ENCODE results near the gene ZNF541.
A peak's percentile ranks its signal among the peaks of the same experiment; 100 is the strongest.

The ZNF541 gene

DNA sequence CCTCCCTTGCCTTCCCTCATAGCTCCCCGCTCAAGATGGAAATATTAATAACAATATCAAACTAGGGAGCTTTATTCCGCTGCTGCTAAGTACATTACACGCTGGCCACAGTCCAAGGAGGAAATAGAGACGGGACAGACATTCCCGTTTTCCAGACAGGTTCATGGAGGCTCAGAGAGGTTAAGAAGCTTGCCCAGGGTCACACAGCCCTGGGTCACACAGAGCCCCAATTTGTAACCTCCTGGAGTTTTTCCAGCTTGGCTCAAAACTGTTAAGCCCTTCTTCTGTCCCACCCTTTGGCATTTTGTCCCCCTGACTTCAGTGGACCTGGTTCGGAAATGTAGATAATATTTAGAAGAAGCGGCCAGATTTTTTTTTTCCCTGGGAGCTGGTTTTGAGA is 38.0 kb upstream of the ZNF541 start:
- peaks cover 0 to 4% of the 10 kb centered on the region in 2 donors for H3K36me3 ChIP-seq (ENCODE audit: control insufficient read depth in 1 of 2, insufficient read depth in 2 of 2, low read length in 2 of 2)
- H3K27ac ChIP-seq (ENCODE audit: low read depth, low read length) = no peak overlapping the region
- peak overlapping the region; percentile 73 to 79 for H3K4me3 ChIP-seq (ENCODE audit: low read depth in 1 of 2, low read length in 2 of 2)
- H3K9ac ChIP-seq (ENCODE audit: low read depth in 1 of 2, low read length in 2 of 2) = peak overlapping the region; percentile 15 to 70
- peaks cover 13 to 22% of the 10 kb centered on the region in 2 donors for H3K4me1 ChIP-seq (ENCODE audit: control insufficient read depth in 1 of 2, insufficient read depth in 2 of 2, low read length in 2 of 2)
- H3K9me3 ChIP-seq (ENCODE audit: control insufficient read depth in 1 of 2, low read length in 2 of 2) = no peaks in the 10 kb centered on the region
- no peaks in the 10 kb centered on the region for H3K27me3 ChIP-seq (ENCODE audit: control insufficient read depth in 1 of 2, insufficient read depth in 2 of 2, low read length in 2 of 2)

DNA sequence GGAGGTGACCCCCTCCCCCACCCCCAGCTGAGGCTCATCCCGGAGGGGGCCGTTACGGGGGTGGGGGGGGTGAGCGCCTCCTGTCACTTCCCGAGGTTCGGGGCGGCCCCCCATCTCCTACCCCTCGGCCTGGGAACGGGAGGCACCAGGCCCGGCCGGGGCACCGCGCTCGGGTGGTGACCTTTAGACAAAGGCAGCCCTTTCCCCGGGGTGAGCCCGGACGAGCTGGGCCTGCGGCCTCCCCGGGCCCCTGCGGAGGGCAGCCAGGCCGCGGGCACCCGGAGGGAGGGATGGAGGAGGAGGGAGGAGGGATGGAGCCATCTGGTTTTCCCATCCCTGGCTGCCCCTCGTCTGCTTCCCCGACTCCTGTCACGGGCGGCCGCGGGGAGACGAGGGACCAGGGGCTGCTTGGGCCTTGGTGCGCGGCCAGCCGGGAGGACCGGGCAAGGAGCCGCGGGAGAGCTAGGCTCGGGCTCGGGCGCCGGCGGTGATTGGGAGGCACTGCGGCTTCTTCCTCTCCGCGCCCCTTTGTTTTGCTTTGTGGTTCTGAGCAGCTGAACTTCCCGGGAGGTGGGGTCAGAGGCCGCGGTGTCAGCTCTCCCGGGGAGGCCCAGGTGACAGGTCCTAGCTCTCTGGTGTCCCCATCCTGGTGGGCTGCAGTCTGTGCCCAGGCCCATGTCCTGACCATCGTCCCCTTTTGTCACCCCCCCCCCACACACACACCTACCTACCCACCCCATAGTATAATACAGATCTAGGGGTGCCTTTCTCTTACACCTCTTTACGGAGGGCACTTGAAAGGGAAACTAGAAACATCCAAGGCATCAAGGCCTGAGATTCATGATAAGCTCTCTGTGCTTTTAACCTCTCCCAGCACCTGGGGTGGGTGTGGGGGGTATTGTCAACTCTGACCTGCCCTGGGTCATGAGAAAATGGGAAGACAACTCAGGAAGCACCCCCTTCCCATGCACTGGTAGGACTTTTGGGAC is 37.3 kb upstream of the ZNF541 start:
- H3K27me3 ChIP-seq (ENCODE audit: control insufficient read depth in 1 of 2, insufficient read depth in 2 of 2, low read length in 2 of 2) = no peaks in the 10 kb centered on the region
- H3K4me1 ChIP-seq (ENCODE audit: control insufficient read depth in 1 of 2, insufficient read depth in 2 of 2, low read length in 2 of 2) = peaks cover 13 to 20% of the 10 kb centered on the region in 2 donors
- peak overlapping the region; percentile 81 for H3K27ac ChIP-seq (ENCODE audit: low read depth, low read length)
- no peaks in the 10 kb centered on the region for H3K9me3 ChIP-seq (ENCODE audit: control insufficient read depth in 1 of 2, low read length in 2 of 2)
- peaks cover 0 to 2% of the 10 kb centered on the region in 2 donors for H3K36me3 ChIP-seq (ENCODE audit: control insufficient read depth in 1 of 2, insufficient read depth in 2 of 2, low read length in 2 of 2)
- peak overlapping the region; percentile 73 to 79 for H3K4me3 ChIP-seq (ENCODE audit: low read depth in 1 of 2, low read length in 2 of 2)
- peak overlapping the region; percentile 70 to 77 for H3K9ac ChIP-seq (ENCODE audit: low read depth in 1 of 2, low read length in 2 of 2)

DNA sequence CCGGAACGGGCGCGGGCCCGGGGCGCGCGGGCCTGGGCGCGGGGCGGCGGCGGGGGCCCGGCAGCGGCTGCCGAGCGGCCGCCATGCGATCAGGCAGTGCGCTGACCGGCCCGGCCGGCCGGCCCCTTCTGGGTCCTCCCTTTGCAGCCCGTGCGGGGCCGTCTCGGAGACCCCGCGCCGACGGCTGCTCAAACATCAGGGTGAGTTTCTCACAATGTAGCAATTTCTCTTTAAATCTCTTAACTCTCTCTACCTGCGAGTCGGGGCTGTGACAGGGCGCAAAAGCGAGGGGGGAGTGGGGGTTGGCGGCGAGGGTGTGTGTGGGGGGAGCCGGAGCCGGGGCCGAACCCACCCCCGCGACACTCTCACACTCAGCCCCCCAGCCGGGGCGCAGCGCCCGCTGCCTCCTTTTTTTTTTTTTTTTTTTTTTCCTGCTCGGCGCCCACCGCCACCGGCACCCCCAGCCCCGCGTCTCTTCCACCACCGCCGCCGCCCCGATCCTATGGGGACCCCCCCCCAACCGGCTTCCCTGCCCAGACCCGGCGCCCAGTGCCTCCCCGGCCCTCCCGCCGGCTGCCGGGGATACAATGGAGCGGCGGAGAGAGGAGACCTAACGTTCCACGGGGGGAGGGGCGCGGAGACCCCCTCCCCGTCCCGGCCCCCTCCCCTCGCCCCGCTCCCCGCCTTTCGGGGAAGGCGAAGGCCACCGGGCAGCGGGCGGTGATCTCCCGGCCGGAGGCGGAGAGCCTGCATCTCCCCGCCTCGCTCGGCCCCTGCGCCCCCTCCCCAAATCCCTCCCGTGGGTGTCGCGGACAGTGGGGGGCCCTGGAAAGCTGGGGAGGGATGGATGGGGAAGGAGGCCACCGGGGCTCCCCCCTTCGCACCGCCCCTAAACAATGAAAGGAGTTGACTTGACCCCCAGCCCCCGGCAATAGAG is 36.3 kb upstream of the ZNF541 start, which contains the start of gene BICRA:
Gene BICRA (plus strand): TSS at position 166 of the 937 bp plus-strand sequence. CDS start 64,441 bp downstream, outside the sequence.
- Histone ChIP-seq H3K4me3 (ENCODE audit: low read depth in 1 of 2, low read length in 2 of 2) (peak within 1 kb of the TSS; percentile 93 to 94), H3K27me3 (ENCODE audit: control insufficient read depth in 1 of 2, insufficient read depth in 2 of 2, low read length in 2 of 2) (no peaks in the 10 kb centered on the region), H3K36me3 (ENCODE audit: control insufficient read depth in 1 of 2, insufficient read depth in 2 of 2, low read length in 2 of 2) (no peaks in the 10 kb centered on the region), H3K27ac (ENCODE audit: low read depth, low read length) (peak within 1 kb of the TSS; percentile 97), H3K9me3 (ENCODE audit: control insufficient read depth in 1 of 2, low read length in 2 of 2) (no peaks in the 10 kb centered on the region), H3K9ac (ENCODE audit: low read depth in 1 of 2, low read length in 2 of 2) (peak within 1 kb of the TSS; percentile 93 to 95), H3K4me1 (ENCODE audit: control insufficient read depth in 1 of 2, insufficient read depth in 2 of 2, low read length in 2 of 2) (peaks cover 13 to 20% of the 10 kb centered on the region in 2 donors)

DNA sequence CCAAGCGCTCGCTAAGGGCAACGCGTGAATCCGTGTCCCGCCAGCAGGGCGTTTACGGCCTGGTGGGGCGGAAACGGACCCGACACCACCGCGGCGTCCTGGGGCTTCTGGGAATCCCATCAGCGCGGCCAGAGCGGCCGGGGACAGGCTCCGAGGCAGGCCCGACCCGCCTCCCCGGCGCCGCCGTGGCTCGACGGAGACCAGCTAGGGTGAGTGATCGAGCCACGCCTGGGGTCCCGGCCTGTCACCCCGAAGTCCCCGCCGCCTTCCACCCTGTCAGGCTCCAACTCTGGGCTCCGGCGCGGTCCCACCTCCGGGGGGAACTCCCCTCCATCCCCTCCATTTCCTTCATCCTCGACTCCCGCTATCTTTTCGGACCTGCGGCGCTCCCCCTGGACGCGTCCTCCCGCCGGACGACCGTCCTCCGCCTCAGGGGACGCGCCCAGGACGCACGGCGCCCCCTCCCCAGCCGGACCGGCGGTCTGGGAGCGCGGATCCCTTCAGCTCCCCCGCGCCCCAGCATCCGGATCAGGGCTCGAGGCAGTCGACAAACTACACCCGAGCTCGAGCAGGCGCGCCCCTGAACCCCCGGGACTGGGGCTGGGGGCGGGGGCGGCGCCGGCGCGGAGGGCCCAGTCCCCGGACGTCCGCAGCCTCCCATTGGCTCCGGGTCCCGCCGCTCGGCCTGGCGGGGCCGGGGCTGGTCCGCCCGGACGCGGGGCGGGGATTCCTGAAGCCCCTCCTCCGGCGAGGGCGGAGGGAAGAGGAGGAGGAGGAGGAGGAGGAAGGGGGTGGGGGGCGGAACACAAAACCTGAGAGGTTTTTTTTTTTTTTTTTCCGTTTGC is 35.3 kb upstream of the ZNF541 start:
- H3K9ac ChIP-seq (ENCODE audit: low read depth in 1 of 2, low read length in 2 of 2) = peak overlapping the region; percentile 93 to 95
- H3K27ac ChIP-seq (ENCODE audit: low read depth, low read length) = peak overlapping the region; percentile 97

DNA sequence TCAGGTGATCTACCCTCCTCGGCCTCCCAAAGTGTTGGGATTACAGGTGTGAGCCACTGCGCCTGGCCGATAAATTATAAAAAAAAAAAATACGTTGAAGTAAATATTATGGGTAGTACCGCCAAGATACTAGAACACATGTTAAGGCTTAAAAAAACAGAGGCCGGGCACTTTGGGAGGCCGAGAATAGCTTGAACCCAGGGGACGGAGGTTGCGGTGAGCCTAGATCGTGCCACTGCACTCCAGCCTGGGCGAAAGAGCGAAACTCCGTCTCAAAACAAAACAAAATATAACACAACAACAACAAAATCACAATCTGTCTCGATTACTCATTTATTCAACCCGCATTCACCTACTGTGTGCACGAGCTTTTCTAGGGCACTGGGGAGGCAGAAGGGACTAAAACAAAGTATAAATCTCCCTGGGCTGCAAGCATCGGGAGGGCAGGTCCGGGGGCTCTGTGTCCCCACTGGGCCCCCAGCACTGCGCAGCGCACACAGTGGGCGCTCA is 34.7 kb upstream of the ZNF541 start:
- Histone ChIP-seq H3K27ac (ENCODE audit: low read depth, low read length) (peak overlapping the region; percentile 97), H3K9me3 (ENCODE audit: control insufficient read depth in 1 of 2, low read length in 2 of 2) (no peaks in the 10 kb centered on the region), H3K4me3 (ENCODE audit: low read depth in 1 of 2, low read length in 2 of 2) (peak overlapping the region; percentile 93 to 94), H3K36me3 (ENCODE audit: control insufficient read depth in 1 of 2, insufficient read depth in 2 of 2, low read length in 2 of 2) (no peaks in the 10 kb centered on the region), H3K27me3 (ENCODE audit: control insufficient read depth in 1 of 2, insufficient read depth in 2 of 2, low read length in 2 of 2) (no peaks in the 10 kb centered on the region), H3K4me1 (ENCODE audit: control insufficient read depth in 1 of 2, insufficient read depth in 2 of 2, low read length in 2 of 2) (peaks cover 13 to 20% of the 10 kb centered on the region in 2 donors), H3K9ac (ENCODE audit: low read depth in 1 of 2, low read length in 2 of 2) (peak overlapping the region; percentile 93 to 95)

More for the DNA sequence above, 35.3 kb upstream of the ZNF541 start:
- Histone ChIP-seq H3K4me3 (ENCODE audit: low read depth in 1 of 2, low read length in 2 of 2) (peak overlapping the region; percentile 93 to 94), H3K27me3 (ENCODE audit: control insufficient read depth in 1 of 2, insufficient read depth in 2 of 2, low read length in 2 of 2) (no peaks in the 10 kb centered on the region), H3K4me1 (ENCODE audit: control insufficient read depth in 1 of 2, insufficient read depth in 2 of 2, low read length in 2 of 2) (peaks cover 13 to 20% of the 10 kb centered on the region in 2 donors), H3K36me3 (ENCODE audit: control insufficient read depth in 1 of 2, insufficient read depth in 2 of 2, low read length in 2 of 2) (no peaks in the 10 kb centered on the region), H3K9me3 (ENCODE audit: control insufficient read depth in 1 of 2, low read length in 2 of 2) (no peaks in the 10 kb centered on the region)

DNA sequence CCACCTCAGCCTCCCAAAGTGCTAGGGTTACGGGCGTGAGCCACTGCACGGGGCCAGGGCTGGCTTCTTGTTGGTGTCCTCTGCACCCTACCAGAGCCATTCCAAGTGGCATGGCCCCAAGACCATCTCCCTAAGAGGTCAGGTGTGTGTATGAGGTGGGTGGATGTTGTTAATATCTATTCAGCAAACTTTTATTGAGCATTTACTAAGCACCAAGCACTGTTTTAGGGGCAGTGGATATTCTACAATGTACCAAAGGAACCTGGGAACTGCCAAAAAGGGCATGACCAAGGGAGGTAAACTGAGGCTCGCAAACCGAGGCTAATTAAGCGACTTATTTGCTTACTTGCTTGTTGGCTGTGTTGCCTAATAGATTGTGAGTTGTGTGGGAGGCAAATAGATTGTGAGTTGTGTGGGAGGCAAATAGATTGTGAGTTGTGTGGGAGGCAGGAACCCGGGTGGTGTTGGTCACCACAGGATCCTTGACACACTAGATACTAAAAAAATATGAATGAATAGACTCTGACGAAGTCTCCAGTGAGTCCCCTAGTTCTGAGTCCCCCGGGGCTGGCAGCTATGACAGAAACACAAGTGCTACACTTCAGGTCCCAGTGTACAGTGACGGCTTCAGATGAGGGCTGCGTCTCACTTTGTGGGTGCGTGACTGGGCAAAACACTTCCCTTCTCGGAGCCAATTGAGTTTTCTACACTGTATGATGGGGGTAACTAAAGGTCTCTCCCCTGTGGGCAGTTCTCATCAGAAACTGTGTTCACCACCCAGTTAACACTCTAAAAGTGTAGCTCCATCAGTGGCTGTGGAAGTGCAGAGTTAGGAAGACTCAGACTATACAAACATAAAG is 31.0 kb upstream of the ZNF541 start:
- no peak overlapping the region for H3K27ac ChIP-seq (ENCODE audit: low read depth, low read length)
- H3K4me3 ChIP-seq (ENCODE audit: low read depth in 1 of 2, low read length in 2 of 2) = no peak overlapping the region
- H3K9me3 ChIP-seq (ENCODE audit: control insufficient read depth in 1 of 2, low read length in 2 of 2) = no peaks in the 10 kb centered on the region
- H3K36me3 ChIP-seq (ENCODE audit: control insufficient read depth in 1 of 2, insufficient read depth in 2 of 2, low read length in 2 of 2) = no peaks in the 10 kb centered on the region
- no peaks in the 10 kb centered on the region for H3K27me3 ChIP-seq (ENCODE audit: control insufficient read depth in 1 of 2, insufficient read depth in 2 of 2, low read length in 2 of 2)
- peaks cover 4 to 7% of the 10 kb centered on the region in 2 donors for H3K4me1 ChIP-seq (ENCODE audit: control insufficient read depth in 1 of 2, insufficient read depth in 2 of 2, low read length in 2 of 2)
- H3K9ac ChIP-seq (ENCODE audit: low read depth in 1 of 2, low read length in 2 of 2) = no peak overlapping the region

DNA sequence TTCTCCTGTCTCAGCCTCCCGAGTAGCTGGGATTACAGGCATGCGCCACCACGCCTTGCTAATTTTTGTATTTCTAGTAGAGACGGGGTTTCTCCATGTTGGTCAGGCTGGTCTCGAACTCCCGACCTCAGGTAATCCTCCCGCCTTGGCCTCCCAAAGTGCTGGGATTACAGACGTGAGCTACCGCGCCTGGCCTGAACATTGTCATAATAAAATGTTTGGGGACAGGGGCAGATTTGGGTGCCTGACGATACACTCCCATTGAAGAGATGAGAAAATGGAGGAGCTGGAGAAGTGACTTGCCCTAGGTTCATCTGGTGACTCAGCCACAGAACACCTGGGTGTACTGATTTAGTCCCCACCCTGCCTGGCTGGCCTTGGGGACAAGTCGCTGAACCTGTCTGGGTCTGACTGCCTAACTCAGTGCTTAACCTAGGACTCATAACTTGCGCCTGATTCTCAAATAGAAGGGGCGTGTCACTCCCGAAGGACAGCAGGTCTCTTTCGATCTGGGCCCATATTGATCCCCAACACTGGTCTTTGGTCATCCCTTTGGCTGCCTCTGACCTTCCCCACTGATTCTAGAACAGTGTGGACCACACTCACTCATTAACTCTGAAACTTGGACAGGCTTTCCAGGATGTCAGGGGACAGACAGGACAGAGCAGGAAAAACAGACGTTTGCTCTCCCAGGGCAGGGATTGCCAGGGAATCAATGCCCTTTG is 28.4 kb upstream of the ZNF541 start:
- peak overlapping the region; percentile 83 for H3K27ac ChIP-seq (ENCODE audit: low read depth, low read length)
- peak overlapping the region; percentile 68 to 78 for H3K9ac ChIP-seq (ENCODE audit: low read depth in 1 of 2, low read length in 2 of 2)

More for the DNA sequence above, 28.4 kb upstream of the ZNF541 start:
- Histone ChIP-seq H3K4me1 (ENCODE audit: control insufficient read depth in 1 of 2, insufficient read depth in 2 of 2, low read length in 2 of 2) (peaks cover 3 to 4% of the 10 kb centered on the region in 2 donors), H3K27me3 (ENCODE audit: control insufficient read depth in 1 of 2, insufficient read depth in 2 of 2, low read length in 2 of 2) (no peaks in the 10 kb centered on the region), H3K9me3 (ENCODE audit: control insufficient read depth in 1 of 2, low read length in 2 of 2) (no peaks in the 10 kb centered on the region), H3K36me3 (ENCODE audit: control insufficient read depth in 1 of 2, insufficient read depth in 2 of 2, low read length in 2 of 2) (no peaks in the 10 kb centered on the region), H3K4me3 (ENCODE audit: low read depth in 1 of 2, low read length in 2 of 2) (peak overlapping the region; percentile 87 to 89)

Data from duodenal mucosa (tissue), 2 donors.